Measurements from ENCODE around the gene NUBP2.

NUBP2 gene

DNA sequence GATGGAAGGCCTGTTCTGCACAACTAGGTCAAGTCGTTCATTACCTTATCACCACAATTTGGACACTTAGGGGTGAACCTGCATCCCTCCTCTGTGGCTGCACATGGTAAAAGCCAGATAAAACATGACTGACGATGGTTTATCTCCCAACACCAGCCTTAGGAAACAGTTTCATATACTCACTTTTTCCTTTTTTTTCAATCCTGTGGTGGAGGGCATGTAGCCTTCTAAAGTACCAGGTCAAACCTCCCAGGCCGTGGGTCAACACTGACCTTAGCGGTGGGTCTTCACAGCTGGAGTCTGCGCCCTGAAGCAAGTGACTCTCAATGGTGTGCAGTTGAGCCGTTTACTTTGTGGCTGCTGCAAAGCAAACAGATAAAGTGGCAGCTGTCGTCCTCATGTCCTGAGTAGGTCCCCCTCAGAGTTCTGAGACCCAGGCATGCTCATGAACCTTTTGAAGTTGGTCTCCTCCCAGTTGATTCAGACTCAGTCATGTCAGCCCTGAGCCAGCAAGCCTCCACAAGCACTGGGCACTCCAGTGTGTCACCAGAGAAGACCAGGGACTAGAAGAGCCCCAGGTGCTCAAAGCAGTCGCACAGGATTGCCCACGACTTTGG, 50.2 kb downstream of the NUBP2 start:
- H3K36me3 Mint-ChIP-seq (ENCODE audit: low read depth): peaks cover 25% of the 10 kb centered on the region
- DNase-seq: no peak

GRCh38 chr16:1834096-1834495, 51.3 kb downstream of the NUBP2 start:
- no peak overlapping the region for H3K27ac Mint-ChIP-seq

More for the DNA sequence above, 50.2 kb downstream of the NUBP2 start:
- H3K4me3 Mint-ChIP-seq: no peak overlapping the region
- H3K9me3 Mint-ChIP-seq: no peaks in the 10 kb centered on the region
- no peak overlapping the region for H3K27ac Mint-ChIP-seq
- TF ChIP-seq, protein P1, sequence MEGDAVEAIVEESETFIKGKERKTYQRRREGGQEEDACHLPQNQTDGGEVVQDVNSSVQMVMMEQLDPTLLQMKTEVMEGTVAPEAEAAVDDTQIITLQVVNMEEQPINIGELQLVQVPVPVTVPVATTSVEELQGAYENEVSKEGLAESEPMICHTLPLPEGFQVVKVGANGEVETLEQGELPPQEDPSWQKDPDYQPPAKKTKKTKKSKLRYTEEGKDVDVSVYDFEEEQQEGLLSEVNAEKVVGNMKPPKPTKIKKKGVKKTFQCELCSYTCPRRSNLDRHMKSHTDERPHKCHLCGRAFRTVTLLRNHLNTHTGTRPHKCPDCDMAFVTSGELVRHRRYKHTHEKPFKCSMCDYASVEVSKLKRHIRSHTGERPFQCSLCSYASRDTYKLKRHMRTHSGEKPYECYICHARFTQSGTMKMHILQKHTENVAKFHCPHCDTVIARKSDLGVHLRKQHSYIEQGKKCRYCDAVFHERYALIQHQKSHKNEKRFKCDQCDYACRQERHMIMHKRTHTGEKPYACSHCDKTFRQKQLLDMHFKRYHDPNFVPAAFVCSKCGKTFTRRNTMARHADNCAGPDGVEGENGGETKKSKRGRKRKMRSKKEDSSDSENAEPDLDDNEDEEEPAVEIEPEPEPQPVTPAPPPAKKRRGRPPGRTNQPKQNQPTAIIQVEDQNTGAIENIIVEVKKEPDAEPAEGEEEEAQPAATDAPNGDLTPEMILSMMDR (IDR thresholded peaks at IDR 0.05): no peak
- H3K4me1 Mint-ChIP-seq: peaks cover 15% of the 10 kb centered on the region
- H3K27me3 Mint-ChIP-seq (ENCODE audit: low read depth, poor library complexity): peaks cover 21% of the 10 kb centered on the region

More at GRCh38 chr16:1834096-1834495, 51.3 kb downstream of the NUBP2 start:
- TF ChIP-seq, protein P1 (IDR thresholded peaks at IDR 0.05): no peak
- Mint-ChIP-seq H3K27me3 (ENCODE audit: low read depth, poor library complexity) (peaks cover 25% of the 10 kb centered on the region), H3K36me3 (ENCODE audit: low read depth) (peaks cover 21% of the 10 kb centered on the region), H3K4me3 (no peak overlapping the region), H3K9me3 (no peaks in the 10 kb centered on the region), H3K4me1 (peaks cover 4% of the 10 kb centered on the region)
- DNase-seq: no peak
